IMR-90 (cell line): ENCODE measurements around the gene ZNF506. TPM values are rescaled to one million over a fixed set of nuclear protein-coding genes. Genes with fewer than 3 reads are reported as not detected.

Source experiments
- ATAC-seq: fragments of 200-7000 bp; cut with Tn5 transposase; 2 replicates; pipeline ENCODE4 v1.9.1; 2020; ENCODE audit warnings: low read depth, mild to moderate bottlenecking, moderate library complexity
- BruUV-seq: library from RNA; stranded (reverse); fragments of 400-500 nt; replicated peaks from 2 replicates; lab custom pipeline; 2021; lab: Mats Ljungman, UMichigan
- CTCF ChIA-PET: fragments of 300-600 bp; formaldehyde crosslinking; extraction: SDS; loops from one replicate; lab custom pipeline; 2021; ENCODE audit warnings: antibody characterized with exemption; lab: Yijun Ruan, JAX
- POLR2A ChIA-PET: fragments of 300-600 bp; sonication (Branson Sonifier 250); formaldehyde crosslinking; loops from one replicate; lab custom pipeline; 2022; ENCODE audit warnings: antibody characterized with exemption; ENCODE audit not compliant: unreplicated experiment; lab: Charles Lee
- DNase-seq: peaks from one replicate; pipeline ENCODE4 v3.0.0; 2013
- H2AFZ ChIP-seq: replicated peaks from 2 replicates; pipeline ENCODE3; 2013; ENCODE audit warnings: low read length, mild to moderate bottlenecking; ENCODE audit not compliant: poor library complexity
- H2AK5ac ChIP-seq: 2 replicates; pipeline ENCODE4 v1.6.1; 2013; ENCODE audit warnings: low read depth, low read length, inconsistent platforms
- H2AK9ac ChIP-seq: replicated peaks from 2 replicates; pipeline ENCODE3; 2013; ENCODE audit warnings: mild to moderate bottlenecking, low read depth, low read length, moderate library complexity; ENCODE audit not compliant: poor library complexity
- H2BK120ac ChIP-seq: 2 replicates; pipeline ENCODE4 v1.6.1; 2013; ENCODE audit warnings: low read depth, low read length, inconsistent platforms
- H2BK15ac ChIP-seq: 3 replicates; pipeline ENCODE4 v1.6.1; 2013; ENCODE audit warnings: low read depth, low read length, inconsistent platforms
- H2BK20ac ChIP-seq: 2 replicates; pipeline ENCODE4 v1.6.1; 2013; ENCODE audit warnings: low read depth, mild to moderate bottlenecking, inconsistent platforms, low read length, moderate library complexity
- H2BK5ac ChIP-seq: 2 replicates; pipeline ENCODE4 v1.6.1; 2013; ENCODE audit warnings: mild to moderate bottlenecking, low read depth, low read length, inconsistent platforms; ENCODE audit not compliant: poor library complexity, severe bottlenecking
- H3K14ac ChIP-seq: replicated peaks from 2 replicates; pipeline ENCODE4 v1.6.1; 2013; ENCODE audit warnings: low read depth, low read length, inconsistent platforms
- H3K18ac ChIP-seq: 2 replicates; pipeline ENCODE4 v1.6.1; 2013; ENCODE audit warnings: low read depth, low read length, control low read depth
- H3K23ac ChIP-seq: 2 replicates; pipeline ENCODE4 v1.6.1; 2013; ENCODE audit warnings: low read depth, low read length, inconsistent platforms
- H3K27ac ChIP-seq: 2 replicates; pipeline ENCODE4 v1.5.1; 2013; ENCODE audit warnings: mild to moderate bottlenecking, control low read depth, low read length; ENCODE audit not compliant: insufficient read depth
- H3K27me3 ChIP-seq: 2 replicates; pipeline ENCODE4 v1.6.1; 2013; ENCODE audit warnings: low read length; ENCODE audit not compliant: control insufficient read depth, insufficient read depth
- H3K36me3 ChIP-seq: 2 replicates; pipeline ENCODE4 v1.6.1; 2013; ENCODE audit warnings: low read length, mixed read lengths; ENCODE audit not compliant: control insufficient read depth, insufficient read depth
- H3K4ac ChIP-seq: 2 replicates; pipeline ENCODE4 v1.6.1; 2013; ENCODE audit warnings: low read depth, low read length, inconsistent platforms
- H3K4me1 ChIP-seq: 2 replicates; pipeline ENCODE4 v1.6.1; 2013; ENCODE audit warnings: low read length, mixed read lengths; ENCODE audit not compliant: control insufficient read depth, insufficient read depth
- H3K4me2 ChIP-seq: 2 replicates; pipeline ENCODE4 v1.6.1; 2013; ENCODE audit warnings: low read depth, mild to moderate bottlenecking, control low read depth, low read length, moderate library complexity
- H3K4me3 ChIP-seq: 2 replicates; pipeline ENCODE4 v1.5.1; 2013; ENCODE audit warnings: low read depth, mild to moderate bottlenecking, control low read depth, low read length, moderate library complexity; ENCODE audit not compliant: insufficient read depth
- H3K56ac ChIP-seq: 2 replicates; pipeline ENCODE4 v1.6.1; 2013; ENCODE audit warnings: low read length, inconsistent platforms; ENCODE audit not compliant: insufficient read depth; ENCODE audit errors: extremely low read depth
- H3K79me1 ChIP-seq, 2 experiments: 2 replicates each; pipeline ENCODE4 v1.6.1; 2013; ENCODE audit warnings: low read length in 2 of 2, inconsistent platforms in 1 of 2, low read depth in 1 of 2
- H3K9ac ChIP-seq: 2 replicates; pipeline ENCODE4 v1.6.1; 2013; ENCODE audit warnings: low read depth, low read length, control low read depth
- H3K9me1 ChIP-seq: 2 replicates; pipeline ENCODE4 v1.6.1; 2013; ENCODE audit warnings: low read length, inconsistent platforms; ENCODE audit not compliant: insufficient read depth
- H3K9me3 ChIP-seq: 2 replicates; pipeline ENCODE4 v1.6.1; 2013; ENCODE audit warnings: low read length; ENCODE audit not compliant: control insufficient read depth, insufficient read depth
- H4K20me1 ChIP-seq: 2 replicates; pipeline ENCODE4 v1.6.1; 2013; ENCODE audit warnings: low read length, inconsistent platforms; ENCODE audit not compliant: insufficient read depth
- H4K5ac ChIP-seq: 2 replicates; pipeline ENCODE4 v1.6.1; 2013; ENCODE audit warnings: mild to moderate bottlenecking, low read depth, low read length, control low read depth
- H4K8ac ChIP-seq, 2 experiments: 2 replicates each; pipeline ENCODE4 v1.6.1; 2013; ENCODE audit warnings: low read depth in 2 of 2, low read length in 2 of 2, control low read depth in 1 of 2, inconsistent platforms in 1 of 2
- H4K91ac ChIP-seq: 2 replicates; pipeline ENCODE4 v1.6.1; 2013; ENCODE audit warnings: low read depth, low read length, inconsistent platforms; ENCODE audit not compliant: insufficient read depth
- BHLHE40 ChIP-seq: fragments of 150-350 bp; IDR thresholded peaks from 2 replicates; pipeline ENCODE4 v1.6.1; 2016; ENCODE audit warnings: mild to moderate bottlenecking, low read depth, low read length
- CEBPB ChIP-seq: IDR thresholded peaks from 2 replicates; pipeline ENCODE4 v1.6.1; 2012; ENCODE audit warnings: low read depth, low read length, improper control_type of control experiment
- FOS ChIP-seq: fragments of 150-350 bp; IDR thresholded peaks from 2 replicates; pipeline ENCODE4 v1.6.1; 2016; ENCODE audit warnings: low read depth, low read length
- MAFK ChIP-seq: IDR thresholded peaks from 2 replicates; pipeline ENCODE4 v1.6.1; 2012; ENCODE audit warnings: low read depth, low read length, improper control_type of control experiment
- MXI1 ChIP-seq: IDR thresholded peaks from 2 replicates; pipeline ENCODE4 v1.6.1; 2012; ENCODE audit warnings: low read depth, mild to moderate bottlenecking, low read length, moderate library complexity, borderline replicate concordance
- NFE2L2 ChIP-seq: fragments of 150-350 bp; IDR thresholded peaks from 2 replicates; pipeline ENCODE4 v1.6.1; 2016; ENCODE audit warnings: low read depth, mild to moderate bottlenecking, low read length
- POLR2A ChIP-seq: IDR thresholded peaks from 2 replicates; pipeline ENCODE4 v1.6.1; 2012; ENCODE audit warnings: mild to moderate bottlenecking, low read depth, low read length
- RFX5 ChIP-seq: IDR thresholded peaks from 2 replicates; pipeline ENCODE4 v1.8.0; 2012; ENCODE audit warnings: low read depth, mild to moderate bottlenecking, low read length, moderate library complexity
- SMC3 ChIP-seq: fragments of 150-350 bp; IDR thresholded peaks from 2 replicates; pipeline ENCODE4 v1.6.1; 2016; ENCODE audit warnings: low read depth, mild to moderate bottlenecking, antibody characterized with exemption, low read length, moderate library complexity
- WGBS, 2 experiments: methylation state at CpG; one replicate each; pipeline versions ENCODE4 v1.1.5 to v1.1.7; 2013; ENCODE audit warnings: missing lambda C conversion rate in 2 of 2; ENCODE audit not compliant: insufficient read length in 1 of 2; ENCODE audit errors: extremely low coverage in 2 of 2; 5-methylcytosine and 5-hydroxymethylcytosine counted together
- dilution Hi-C: fragments of 300-500 bp; cut with HindIII; formaldehyde crosslinking; loops from one replicate; pipeline ENCODE4 v1.14.3; 2018; ENCODE audit warnings: low sequenced_read_pairs; ENCODE audit not compliant: unreplicated experiment
- in situ Hi-C: fragments of 300-500 bp; cut with MboI; formaldehyde crosslinking; loops from 3 replicates; pipeline ENCODE4 v1.14.3; 2019; ENCODE audit warnings: low sequenced_read_pairs, inconsistent platforms, mixed read lengths
- intact Hi-C: fragments of 100-400 bp; cut with micrococcal nuclease; formaldehyde crosslinking; loops from 2 replicates; pipeline ENCODE4 v1.10.0; 2022
- polyA plus RNA-seq, 3 experiments: library from polyadenylated mRNA; depleted of rRNA; stranded (reverse); fragments of >200 nt; gene quantifications; 2 replicates each; pipeline ENCODE4 v1.2.3, GENCODE V29; 2012; ENCODE audit warnings: low replicate concordance in 1 of 3
- total RNA-seq: library from RNA; depleted of rRNA; stranded (reverse); fragments of >200 nt; gene quantifications from 2 replicates; pipeline ENCODE4 v1.2.3, GENCODE V29; 2012
- TF ChIP-seq, protein P1 (sequence below): fragments of 150-350 bp; IDR thresholded peaks from 2 replicates; pipeline ENCODE4 v1.6.1; 2017; ENCODE audit warnings: mild to moderate bottlenecking, antibody characterized with exemption, low read length, low read depth
- TF ChIP-seq, protein P2 (sequence below): conservative IDR thresholded peaks from 2 replicates; pipeline ENCODE4 v1.5.1; 2012; ENCODE audit warnings: mild to moderate bottlenecking, low read depth, low read length, improper control_type of control experiment

The ZNF506 gene
- total and polyA plus RNA-seq, 2 of the 4 experiments (the other 2 are of a cell fraction): 2.4 to 6.1 TPM

DNA sequence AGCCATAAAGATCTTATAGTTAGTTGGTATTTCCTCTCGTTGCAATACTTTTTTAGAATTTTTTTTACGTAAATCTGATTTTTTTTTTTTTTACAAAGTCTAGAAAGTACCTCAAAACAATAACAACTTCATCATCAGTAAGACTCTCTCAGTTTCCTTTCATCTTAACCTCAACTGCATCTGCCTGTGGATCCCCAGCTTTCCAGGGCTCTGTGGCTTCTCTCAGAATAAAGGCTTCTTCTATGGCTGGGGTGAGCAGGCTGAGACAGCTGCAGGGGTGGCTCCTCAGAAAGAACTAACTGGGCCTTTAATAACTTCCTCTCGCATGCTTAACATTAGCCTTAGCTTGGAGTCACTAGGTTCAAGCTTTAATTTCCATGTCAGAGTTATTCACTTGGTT is 4.2 kb downstream of the ZNF506 start:
- in situ Hi-C loops: no loop called here
- H3K18ac ChIP-seq: no peak overlapping the region
- no peak overlapping the region for H2AFZ ChIP-seq
- no peaks in the 10 kb centered on the region for H3K9me1 ChIP-seq
- dilution Hi-C loops: no loop called here
- DNase-seq (no peak), ATAC-seq (no peak)
- H3K27ac ChIP-seq: no peak overlapping the region
- no CpG with 5 or more reads among the region's 3 CpGs for WGBS, 2 experiments
- no peak overlapping the region for H3K23ac ChIP-seq
- peaks cover 31% of the 10 kb centered on the region for H3K9me3 ChIP-seq
- no peak overlapping the region for H2BK15ac ChIP-seq
- H4K91ac ChIP-seq: no peak overlapping the region
- peaks cover 0 to 4% of the 10 kb centered on the region in 2 experiments; a peak in 1 of 4 replicates for H3K79me1 ChIP-seq
- no peak overlapping the region for H3K4me2 ChIP-seq
- no peak overlapping the region for H3K4ac ChIP-seq
- intact Hi-C loops: no loop called here
- TF ChIP-seq SMC3 (no peak), CEBPB (no peak), FOS (no peak), MAFK (no peak), RFX5 (no peak), NFE2L2 (no peak), POLR2A (no peak), BHLHE40 (no peak), MXI1 (no peak)
- TF ChIP-seq, protein P1, sequence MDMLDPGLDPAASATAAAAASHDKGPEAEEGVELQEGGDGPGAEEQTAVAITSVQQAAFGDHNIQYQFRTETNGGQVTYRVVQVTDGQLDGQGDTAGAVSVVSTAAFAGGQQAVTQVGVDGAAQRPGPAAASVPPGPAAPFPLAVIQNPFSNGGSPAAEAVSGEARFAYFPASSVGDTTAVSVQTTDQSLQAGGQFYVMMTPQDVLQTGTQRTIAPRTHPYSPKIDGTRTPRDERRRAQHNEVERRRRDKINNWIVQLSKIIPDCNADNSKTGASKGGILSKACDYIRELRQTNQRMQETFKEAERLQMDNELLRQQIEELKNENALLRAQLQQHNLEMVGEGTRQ: no peak
- TF ChIP-seq, protein P2, sequence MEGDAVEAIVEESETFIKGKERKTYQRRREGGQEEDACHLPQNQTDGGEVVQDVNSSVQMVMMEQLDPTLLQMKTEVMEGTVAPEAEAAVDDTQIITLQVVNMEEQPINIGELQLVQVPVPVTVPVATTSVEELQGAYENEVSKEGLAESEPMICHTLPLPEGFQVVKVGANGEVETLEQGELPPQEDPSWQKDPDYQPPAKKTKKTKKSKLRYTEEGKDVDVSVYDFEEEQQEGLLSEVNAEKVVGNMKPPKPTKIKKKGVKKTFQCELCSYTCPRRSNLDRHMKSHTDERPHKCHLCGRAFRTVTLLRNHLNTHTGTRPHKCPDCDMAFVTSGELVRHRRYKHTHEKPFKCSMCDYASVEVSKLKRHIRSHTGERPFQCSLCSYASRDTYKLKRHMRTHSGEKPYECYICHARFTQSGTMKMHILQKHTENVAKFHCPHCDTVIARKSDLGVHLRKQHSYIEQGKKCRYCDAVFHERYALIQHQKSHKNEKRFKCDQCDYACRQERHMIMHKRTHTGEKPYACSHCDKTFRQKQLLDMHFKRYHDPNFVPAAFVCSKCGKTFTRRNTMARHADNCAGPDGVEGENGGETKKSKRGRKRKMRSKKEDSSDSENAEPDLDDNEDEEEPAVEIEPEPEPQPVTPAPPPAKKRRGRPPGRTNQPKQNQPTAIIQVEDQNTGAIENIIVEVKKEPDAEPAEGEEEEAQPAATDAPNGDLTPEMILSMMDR: no peak
- no peak overlapping the region for H4K5ac ChIP-seq
- no peak overlapping the region for H3K9ac ChIP-seq
- H3K4me3 ChIP-seq: no peak overlapping the region
- no peak overlapping the region for H2BK120ac ChIP-seq
- CTCF ChIA-PET: interaction anchor here (0.6 kb wide), 1 partner anchor 153 kb away, joined by 3 read pairs; no protein-coding TSS in a partner anchor
- no peak overlapping the region for H2BK5ac ChIP-seq
- no peaks in the 10 kb centered on the region for H3K4me1 ChIP-seq
- no TSS peak for BruUV-seq
- H2BK20ac ChIP-seq: no peak overlapping the region
- no peaks in the 10 kb centered on the region for H3K27me3 ChIP-seq
- no peaks in the 10 kb centered on the region for H4K20me1 ChIP-seq
- no peak overlapping the region for H3K14ac ChIP-seq
- H3K36me3 ChIP-seq: peaks cover 26% of the 10 kb centered on the region
- H4K8ac ChIP-seq: no peak overlapping the region
- H3K56ac ChIP-seq: no peak overlapping the region
- H2AK9ac ChIP-seq: no peak overlapping the region
- POLR2A ChIA-PET: no interaction called here
- no peak overlapping the region for H2AK5ac ChIP-seq
